ENCODE data around the gene CAMTA1.
A peak's percentile ranks its signal among the peaks of the same experiment; 100 is the strongest.

The CAMTA1 gene

DNA sequence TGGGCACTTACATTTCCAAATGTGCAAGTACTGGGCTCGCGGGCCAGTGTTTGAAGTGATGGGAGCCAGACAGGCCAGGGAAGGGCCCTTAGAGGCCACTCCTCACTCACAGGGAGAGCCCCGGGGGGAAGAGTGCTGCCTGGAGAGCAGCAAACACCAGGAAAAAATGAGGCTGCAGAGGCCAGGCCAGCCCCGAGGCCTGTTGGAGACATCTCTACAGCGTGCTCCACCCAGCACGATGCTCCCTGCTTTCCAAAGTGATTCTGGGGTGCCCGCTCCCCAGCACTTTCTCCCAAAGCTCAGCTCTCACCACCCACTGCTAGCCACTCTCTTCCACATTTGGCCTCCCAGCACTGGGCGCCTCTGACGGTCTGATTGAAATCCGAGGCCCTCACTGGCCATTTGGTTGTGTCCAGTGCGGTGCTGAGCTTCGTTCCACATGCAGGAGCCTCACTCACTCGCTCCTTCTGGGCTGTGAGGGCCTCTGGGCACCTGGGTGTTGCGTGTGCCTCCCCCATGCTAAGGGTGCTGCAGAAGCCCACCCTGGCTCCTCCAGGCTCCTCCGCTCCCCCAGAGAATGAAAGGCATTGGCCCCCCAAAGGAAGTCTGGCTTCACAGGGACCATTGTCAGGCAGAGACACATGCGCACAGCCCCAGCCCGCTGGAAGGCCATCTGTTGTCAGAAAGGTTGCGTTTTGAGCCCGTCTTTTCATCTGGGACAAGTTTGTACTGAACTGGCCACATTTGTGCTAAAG is 600.4 kb downstream of the CAMTA1 start:
- DNase-seq: peak; percentile 63

DNA sequence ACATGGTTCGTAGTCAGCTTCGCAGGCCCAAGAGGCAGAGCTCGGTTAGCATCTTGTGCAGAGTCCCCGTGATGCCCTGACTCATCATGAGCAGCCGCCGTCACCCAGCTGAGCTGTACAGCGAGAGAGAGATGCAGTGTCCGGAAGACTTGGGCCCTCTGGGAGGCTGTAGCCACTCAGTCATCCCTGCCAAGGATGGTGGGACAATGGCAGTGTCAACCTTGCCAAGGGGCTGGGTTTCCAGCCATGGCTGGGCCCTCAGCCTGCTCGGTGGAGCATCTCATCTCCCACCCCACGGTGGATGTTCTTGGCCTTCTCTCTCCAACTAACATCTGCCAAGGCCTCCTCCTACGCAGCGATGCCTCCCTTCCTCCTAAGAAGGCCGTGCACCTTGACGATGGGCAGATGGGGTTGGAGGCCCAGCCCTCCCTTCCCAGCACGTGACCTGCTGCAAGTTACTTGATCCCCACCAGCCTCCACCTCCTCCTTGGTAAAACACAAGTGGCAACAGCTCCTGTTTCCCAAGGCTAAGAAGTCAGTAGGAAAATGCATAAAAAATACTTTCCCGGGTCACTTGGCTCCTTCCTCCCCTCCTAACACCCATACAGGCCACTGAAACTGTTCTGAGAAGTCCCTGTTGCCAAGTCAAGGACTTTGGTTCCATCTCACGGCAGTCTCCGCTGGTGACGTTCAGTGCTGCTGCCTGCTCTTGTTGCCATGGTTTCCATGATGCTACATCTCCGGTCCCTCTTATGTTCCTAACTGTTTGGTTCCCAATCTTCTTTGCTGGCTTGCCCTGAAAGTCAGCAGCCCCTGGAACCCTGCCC is 601.2 kb downstream of the CAMTA1 start:
- DNase-seq: no peak

DNA sequence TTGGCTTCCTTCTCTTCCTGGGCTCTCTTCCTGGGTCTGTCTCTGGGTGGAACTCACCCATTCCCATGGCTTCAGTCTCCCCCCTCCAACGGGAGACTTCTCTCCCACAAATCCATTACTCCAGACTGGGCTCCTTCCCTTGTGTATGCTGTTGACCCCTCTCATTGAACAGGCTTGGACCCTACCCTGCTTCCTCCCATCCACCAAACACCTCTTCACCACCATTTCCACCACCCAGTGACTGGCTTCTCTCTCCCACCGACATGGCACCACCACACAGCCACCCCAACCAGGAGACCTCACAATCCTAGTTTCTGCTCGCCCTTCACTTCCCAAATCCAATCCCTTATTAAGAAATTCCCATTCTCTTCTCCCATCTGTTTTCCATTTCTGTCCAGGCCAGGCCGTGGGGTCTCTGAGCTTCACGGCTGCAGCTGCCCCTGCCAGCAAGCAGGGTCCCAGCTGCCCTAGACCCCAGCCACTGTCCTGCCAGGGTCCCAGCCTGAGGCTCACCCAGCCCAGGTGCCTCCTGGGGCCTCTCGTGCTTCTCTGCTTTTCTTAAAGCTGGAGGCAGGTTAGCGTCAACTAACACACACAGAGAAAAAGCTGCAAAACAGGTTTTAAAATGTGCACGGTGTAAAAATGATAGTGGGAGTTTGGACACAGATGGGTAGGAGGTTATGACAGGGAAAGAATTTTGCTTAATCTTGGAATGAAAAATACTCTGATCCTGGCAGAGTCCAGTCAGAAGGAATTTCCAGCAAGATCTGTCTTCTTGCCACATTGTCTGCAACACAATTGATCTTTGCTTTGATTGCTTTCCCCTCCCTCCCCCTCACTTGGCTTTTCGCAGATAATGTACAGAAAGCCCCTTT is 602.0 kb downstream of the CAMTA1 start:
- no peak for DNase-seq

DNA sequence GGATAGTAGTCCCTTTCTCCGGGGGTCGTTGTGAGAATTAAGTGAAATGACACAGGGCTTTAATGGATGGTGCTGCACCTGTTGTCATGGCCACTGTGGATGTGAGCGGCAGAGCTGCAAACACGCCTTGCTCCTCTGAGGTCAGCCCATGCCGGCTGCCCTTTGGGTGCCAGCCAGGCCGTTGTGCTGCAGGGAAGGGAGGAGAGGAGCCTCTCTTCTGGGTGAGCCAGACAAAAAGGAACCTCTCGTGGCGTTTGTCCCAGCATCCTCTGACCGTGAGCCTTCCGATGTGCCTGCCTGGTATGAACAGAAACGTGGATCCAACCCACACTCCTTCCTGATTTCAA is 602.9 kb downstream of the CAMTA1 start:
- no peak for DNase-seq

DNA sequence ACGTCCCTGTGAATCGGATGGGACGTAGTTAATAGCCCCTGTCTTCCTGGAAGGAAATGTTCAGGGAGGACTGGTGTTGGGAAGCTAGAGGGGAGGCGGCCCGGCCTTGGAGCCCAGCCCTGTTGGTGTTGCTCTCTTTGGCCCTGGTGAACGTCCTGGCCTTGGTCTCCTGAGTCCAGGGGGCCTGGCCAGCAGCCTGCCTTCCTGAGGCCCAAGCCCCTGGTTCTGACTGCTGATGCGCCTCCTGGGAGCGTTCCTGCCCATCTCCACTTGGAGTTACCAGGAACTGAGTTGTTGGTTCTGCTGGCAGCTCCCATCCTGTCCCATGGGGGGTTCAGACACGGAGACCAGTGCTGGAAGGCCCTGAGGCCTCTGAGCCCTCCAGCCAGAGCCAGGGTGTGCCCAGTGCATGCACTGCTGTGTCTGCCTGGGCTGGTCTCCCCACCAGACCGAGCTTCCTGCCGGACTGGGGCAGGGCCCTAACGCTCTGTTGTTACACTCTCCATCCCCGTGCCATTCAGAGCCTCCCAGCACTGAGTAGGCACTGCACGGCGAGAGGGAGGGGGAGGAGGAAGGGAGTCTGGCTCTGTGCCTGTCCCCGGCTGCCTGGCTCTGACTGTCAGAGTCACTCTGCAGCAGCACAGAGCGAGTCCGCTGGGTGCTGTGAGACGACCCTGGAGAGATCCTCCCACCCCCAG is 603.4 kb downstream of the CAMTA1 start:
- no peak for DNase-seq

DNA sequence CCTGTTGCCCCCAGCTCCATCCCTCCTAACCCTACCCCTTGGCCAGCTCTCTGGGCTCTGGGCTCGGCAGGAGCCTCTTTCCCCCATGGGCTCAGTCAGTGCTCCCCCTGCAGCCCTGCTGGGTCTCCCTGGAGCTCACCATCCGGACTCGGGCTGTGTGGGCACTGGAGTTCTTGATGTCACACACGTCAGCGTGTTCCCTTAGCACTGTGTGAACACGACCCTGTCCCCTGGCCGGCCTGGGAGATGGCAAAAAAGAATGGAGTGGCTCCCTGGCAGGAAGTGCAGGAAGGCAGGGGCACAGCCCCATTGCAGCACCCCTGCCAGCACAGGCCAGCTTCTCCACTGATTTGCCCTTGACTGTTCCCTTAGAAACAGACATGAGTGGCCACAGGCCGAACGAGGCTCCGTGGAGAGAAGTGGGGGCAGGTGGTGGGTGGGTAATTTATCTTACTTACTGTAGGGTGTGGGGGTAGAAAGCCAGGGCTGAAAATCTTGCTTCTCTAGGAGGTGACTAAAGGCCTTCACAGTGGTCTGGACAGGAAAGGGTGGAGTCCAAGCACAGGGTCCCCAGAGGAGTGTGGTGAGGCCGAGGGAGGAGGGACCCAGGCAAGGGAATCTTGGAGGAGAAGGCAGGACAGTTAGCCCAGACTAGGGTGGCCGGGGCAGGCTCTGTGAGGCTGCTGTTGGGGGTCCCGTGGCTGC is 604.1 kb downstream of the CAMTA1 start:
- no peak for DNase-seq

DNA sequence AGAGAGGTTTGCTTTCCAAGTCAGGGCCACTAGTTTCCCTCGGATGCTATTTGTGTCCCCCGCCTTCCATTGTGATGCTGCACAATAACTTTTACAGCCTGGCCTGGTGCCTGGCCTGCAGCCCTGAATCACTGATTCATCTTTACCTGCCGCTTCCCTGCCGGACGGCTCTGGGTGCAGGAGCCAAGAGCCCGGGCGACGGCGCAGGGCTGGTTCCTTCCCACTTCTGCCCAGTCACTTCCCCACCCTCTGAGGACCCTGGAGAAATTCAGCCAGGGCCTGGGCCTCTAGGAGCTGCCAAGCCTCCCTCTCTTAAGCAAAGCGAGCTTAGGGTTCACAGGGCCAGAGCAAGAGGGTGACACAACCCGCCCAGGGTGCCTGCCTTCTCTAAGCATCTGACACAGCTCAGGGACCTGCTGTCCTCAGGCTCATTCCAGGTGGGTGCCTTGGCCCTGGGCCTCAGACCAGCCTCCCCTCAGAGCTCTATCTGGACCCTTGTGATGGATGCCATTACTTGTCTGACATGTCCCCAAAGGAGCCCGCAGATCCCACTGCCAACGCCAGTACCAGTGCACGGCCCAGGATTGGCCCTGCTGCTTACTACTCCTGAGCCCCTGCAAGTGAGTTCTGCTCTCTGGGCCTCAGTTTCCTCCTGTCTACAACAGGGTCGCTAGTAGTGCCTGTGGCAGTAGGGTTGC is 604.8 kb downstream of the CAMTA1 start:
- DNase-seq: no peak

DNA sequence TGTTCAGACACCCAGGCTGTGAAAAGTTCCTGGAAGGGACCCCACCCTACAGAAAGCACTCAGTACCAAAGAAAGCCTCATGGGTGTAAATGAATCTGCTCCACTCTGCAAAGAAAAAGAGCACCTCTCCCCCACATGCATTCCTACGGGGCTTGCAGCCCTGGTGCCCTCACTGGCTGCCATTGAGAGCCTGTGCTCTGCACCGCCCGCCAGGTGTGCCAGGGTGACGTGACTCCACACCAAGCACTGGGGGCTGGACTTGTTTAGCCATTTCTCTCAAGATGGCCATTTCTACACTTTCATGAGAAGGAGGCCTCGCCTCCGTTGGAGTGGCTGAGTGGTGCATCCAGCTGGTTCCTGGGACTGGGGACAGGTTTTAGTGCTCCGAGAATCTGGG is 605.3 kb downstream of the CAMTA1 start:
- no peak for DNase-seq

DNA sequence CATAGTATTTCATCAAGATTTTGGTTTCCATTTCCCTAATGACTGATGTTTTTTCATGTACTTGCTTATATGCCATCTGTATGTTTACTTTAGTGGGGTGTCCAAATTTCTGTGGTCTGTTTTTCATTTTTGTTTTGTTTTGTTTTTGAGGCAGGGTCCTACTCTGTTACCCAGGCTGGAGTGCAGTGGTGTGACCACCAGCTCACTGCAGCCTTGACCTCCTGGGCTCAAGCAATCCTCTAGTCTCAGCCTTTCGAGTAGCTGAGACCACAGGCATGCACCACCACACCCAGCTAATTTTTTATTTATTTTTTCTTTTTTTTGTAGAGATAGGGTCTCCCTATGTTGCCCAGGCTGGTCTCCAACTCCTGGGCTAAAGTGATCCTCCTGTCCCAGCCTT is 607.9 kb downstream of the CAMTA1 start:
- no peak for DNase-seq

DNA sequence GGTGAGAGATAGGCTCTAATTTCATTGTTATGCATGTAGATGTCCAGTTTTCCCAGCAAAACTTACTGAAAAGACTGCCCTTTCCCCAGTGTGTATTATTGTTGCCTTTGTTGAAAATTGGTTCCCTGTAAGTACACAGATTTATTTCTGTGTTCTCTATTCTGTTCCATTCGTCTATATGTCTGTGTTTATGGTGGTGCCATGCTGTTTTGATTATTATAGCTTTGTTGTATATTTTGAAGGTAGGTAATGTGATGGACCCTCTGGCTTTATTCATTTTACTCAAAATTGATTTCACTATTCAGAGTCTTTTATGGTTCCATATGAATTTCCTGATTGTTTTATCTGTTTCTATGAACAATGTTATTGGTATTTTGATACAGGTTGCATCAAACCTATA is 610.0 kb downstream of the CAMTA1 start:
- DNase-seq: no peak

DNA sequence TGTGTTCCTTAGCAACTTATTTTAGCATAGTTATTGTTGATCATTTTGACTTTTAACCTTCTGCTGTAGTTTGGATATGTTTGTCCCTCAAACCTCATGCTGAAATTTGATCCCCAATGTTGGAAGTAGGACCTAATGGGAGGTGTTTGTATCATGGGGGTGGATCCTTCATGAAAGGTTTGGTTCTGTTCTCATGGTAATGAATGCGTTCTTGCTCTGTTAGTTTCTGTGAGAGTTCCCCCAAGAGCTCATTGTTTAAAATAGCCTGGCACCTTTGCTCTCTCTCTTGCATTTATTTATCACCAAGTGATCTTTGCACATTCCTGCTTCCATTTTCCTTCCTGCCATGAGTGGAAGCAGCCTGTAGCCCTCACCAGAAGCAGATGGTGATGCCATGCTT is 613.7 kb downstream of the CAMTA1 start:
- DNase-seq: no peak

DNA sequence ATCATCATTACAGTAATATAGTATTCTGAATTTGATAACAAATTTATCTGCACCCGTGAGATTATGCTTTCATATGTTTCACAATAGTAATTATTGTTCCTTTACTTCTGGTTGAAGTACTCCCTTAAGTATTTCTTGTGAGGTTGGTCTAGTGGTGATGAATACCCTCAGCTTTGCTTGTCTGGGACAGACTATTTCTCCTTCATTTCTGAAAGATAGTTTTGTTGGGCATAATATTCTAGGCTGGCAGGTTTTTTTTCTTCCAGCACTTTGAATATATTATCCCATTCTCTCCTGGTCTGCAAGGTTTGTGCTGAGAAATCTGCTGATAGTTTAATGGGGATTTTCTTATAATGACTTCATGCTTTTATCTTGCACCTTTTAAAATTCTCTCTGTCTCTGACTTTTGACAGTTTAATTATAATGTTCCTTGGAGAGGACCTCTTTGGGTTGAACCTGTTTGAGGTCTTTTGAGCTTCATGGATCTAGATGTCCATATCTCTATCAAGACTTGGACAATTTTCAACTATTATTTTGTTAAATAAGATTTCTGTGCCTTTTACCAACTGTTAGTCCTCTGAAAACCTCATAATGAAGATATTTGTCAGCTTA is 614.4 kb downstream of the CAMTA1 start:
- no peak for DNase-seq

DNA sequence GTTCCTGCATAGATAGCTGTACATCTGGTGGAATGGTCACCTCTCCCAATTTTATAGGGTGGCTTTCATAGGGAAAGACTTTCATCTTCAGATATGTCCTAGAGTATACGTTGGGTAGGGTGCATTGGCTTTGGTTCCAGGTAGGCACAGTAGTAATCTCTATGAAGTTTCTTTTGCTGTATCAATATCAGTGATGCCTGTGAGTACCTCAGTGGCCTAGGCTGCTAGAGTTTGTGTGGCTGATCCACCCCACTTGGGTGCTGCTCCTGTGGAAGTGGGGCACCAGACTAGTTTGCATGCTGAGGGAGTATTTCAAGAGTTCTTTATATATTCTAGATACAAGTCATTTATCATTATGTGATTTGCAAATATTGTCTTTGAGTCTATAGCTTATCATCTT is 615.3 kb downstream of the CAMTA1 start:
- no peak for DNase-seq

DNA sequence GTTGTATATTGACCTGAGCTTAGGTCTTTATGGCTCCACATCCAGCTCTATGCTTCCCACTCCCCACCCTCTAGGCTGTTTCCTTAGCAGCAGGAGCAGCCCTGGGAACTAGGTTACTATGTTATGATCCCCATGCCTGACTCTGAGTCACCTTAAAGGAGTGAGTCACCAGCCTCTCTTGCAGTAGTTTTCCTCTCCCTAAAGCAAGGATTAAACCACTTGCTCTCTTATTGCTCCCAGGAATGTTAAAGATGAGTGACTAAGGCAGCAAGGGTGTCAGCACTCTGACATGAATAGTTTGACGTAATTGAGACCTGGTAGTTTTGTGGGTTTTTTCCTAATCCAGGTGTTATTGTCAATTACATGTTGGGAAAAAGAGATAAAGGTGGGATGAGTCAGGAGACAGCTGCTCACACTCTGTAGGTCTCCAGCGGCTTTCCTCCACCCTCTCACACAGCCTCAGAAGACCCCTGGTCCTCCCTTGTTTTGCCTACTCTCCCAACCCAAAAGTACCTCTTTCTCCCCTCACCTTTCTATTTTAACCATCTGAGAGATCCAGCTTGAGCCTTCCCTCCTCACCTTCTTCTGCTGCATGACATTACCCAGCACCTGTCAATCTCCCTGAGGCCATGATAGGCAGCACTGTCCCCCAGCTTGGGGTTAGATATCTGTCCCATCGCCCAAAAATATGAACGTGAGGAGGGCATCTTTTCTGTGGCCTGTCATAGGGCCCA is 616.7 kb downstream of the CAMTA1 start:
- DNase-seq: no peak

DNA sequence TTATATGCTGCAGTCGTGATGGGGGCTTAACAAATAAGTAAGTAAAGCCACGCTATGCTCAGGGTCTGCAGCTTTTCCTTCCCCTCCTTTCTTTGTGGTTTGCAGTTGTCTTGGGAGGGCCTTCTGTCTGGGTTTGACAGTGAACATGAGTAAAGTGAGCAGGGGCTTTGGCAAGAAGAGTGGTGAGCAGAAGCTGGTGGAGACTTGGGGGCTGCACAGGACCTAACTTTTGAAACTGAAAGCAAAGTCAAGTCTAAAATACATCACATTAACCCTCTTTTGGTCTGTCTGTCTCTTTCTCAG is 617.2 kb downstream of the CAMTA1 start:
- DNase-seq: no peak

DNA sequence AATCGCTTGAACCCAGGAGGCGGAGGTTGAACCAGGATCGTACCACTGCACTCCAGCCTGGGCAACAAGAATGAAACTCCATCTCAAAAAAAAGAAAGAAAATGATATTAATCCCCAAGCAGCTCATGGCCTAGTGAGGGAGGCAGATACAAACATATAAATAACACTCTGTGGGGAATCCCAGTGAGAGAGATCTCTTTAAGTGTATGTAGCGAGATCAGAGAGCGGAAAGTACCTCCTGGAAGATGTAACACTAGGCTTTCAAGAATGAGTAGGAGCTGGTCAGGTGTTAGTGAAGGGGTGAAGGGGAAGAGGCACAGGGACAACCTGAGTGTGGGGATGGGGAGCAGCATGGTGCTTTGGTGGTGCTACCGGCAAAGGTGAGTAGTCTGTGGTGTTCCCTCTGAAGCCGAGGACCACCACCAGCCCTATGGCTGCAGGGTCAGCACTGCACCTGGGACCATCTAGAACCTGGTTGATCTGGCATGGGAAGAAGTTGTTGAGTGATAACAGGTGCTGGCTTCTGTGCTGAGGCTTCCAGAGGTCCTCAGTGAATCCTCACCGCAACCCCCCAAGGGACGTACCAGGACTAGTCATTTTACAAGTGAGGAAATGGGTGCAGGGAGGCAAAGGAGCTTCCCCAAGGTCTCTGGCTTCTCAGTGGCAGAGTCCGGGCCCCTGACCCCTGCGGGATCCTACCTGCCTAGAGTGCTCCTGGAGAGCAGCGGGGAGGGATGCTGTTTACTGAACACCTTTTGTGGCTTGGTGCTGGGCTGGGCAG is 618.2 kb downstream of the CAMTA1 start:
- no peak for DNase-seq

DNA sequence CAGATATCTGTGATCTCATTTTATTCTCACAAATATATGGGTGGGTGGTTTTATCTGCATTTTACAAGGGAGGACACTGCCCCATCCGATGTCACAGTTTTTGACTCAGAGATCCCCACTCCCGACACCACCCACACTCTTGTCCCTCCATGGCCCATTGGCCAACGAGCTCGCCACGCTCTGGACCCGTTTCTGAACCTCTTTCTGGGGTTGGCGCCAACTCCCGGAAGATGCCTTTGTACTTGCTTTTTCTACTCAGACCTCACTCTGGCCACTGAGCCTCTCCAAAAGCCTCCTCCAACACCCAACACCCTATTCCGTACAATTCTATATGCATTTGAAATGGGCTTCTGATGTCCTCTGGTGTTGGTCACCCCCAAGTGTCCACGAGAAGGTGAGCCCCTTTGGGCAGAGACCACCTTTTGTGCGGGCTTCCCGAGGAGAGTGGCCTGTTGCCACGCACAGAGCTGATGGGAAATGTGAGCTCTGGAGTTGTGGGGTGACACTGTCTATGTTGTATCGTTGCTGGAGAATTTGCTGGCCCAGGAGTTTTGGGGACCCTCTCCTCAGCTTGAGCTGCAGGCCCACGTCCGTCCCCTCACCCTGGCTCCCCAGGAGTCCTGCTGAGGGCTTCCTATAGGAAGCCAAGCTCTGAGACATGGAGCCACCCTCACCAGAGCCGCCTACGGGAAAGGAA is 618.9 kb downstream of the CAMTA1 start:
- no peak for DNase-seq

DNA sequence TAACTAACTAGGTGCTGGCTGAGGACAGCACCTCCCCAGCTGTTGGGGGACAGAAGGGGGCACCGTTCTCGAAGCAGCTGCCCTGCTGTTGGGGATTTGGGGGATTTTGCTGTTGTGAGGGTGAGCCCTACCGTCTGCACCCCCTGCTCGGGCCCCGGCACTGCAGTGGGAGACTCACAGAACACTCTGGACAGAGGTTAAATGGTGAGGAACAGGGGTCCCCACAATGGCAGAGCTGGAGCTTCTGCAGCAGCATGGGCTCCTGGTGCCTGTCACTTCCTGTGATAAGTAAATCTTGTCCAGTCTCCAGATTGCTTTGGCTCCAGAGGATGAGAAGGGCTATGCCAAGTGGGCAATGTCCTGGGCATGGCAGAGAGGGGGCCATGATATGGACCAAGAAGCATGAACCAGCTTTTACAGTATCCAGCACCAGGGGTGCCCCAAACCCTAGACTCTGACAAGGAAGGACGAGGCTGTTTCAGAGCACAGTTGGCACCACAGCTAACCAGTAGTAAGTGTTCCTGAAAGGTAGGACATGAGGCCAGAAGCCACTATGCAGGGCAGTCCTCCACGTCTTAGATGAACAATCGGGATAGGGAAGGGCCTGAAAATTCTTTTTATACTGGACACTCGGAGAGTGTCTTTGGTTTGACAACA is 620.7 kb downstream of the CAMTA1 start:
- no peak for DNase-seq

All from NCI-H510A (cell line).